NCI-H1048 (cell line): ENCODE data around the gene EPHA6.

Source experiments
- DNase-seq: peaks from one replicate; lab custom pipeline; 2025; lab: John Stamatoyannopoulos, UW

The EPHA6 gene

GRCh38 chr3:97706226-97706625, 891.8 kb downstream of the EPHA6 start:
- no peak for DNase-seq

- no peak for DNase-seq
Observed at GRCh38 chr3:97711654-97712053, 897.3 kb downstream of the EPHA6 start.

DNA sequence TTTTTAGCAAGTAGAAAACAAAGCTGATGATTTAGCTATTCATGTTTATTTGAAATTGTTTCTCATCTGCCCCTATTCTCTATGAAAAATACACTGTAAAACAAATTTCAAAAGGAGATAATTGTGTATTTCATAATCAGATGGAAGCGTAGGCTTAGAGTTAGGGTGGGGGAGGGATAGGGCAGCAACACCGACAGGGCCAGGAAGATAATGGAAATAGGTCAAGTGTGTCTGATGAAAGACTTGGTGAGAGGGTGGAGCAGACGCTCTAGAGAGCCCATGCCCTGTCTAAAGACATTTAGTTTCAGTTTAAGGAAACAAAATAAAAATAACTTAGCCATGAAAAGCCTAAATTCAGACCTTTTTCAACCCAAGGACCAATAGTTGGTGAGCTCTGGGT, 898.5 kb downstream of the EPHA6 start:
- no peak for DNase-seq

DNA sequence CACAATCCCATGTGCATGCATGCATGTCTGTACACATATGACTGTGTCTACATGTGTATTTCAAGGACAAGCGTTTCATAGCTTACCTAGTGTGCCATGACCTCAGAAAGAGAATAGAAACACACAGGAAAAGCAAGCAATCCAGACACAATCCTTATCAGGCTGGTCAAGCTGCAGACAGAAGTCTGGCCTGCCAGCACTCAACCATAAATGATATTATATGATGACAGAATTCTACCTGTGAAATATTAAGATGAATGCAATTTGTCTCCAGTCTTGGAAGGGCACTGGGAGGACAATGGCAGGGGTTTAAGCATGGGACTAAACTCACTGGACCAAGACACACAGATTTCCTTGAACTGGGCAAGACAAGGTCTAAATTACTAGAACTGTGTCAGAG, 899.2 kb downstream of the EPHA6 start:
- no peak for DNase-seq

DNA sequence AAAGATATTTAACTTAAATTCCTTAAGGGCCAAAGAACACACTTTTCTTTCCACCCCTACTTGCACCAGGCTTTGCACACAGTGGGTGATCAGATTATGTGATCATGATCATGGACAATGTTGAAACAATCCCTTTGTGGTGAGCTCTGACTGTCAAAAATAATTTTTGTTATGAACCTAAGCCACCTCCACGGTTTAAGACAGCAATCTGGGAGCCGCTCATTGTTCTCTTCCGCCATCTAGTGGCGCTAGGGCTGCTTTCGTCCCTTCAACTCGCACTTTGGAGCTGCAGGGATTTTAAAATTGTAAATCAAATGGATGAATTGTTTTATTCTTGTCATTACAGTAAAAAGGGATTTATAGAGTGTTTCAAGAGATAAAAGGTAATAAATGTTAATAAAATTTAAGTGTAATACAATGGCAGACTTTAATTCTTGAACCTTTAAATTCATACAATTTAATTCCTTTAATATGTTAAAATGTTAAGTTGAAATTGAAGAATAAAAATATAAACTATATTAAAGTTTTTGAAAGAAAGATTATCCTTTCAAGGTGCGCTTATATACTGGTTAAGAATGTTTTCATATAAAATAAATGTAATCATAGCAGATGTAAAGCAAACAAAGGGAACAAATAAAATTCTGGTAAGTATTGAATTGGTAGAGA, 904.9 kb downstream of the EPHA6 start:
- peak; percentile 34 for DNase-seq

DNA sequence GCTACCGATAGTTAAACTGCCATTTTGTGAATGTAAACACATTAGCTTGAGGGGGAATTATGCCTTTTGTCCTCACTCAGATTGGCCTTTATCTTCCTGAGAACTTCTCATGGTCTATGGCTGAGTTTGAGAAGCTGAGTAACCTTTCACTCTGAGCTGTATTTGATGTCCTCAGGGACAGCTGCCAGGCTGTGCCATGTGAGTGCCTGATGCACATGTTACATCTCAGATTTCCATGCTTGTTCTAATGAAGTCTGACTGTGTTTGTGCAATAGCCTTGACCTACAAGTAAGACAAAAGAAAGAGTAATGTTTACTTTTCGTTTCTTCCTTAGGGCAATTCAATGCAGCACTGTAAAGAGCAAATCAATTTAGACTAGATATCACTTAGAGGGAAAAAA, 906.0 kb downstream of the EPHA6 start:
- DNase-seq, result no peak

DNA sequence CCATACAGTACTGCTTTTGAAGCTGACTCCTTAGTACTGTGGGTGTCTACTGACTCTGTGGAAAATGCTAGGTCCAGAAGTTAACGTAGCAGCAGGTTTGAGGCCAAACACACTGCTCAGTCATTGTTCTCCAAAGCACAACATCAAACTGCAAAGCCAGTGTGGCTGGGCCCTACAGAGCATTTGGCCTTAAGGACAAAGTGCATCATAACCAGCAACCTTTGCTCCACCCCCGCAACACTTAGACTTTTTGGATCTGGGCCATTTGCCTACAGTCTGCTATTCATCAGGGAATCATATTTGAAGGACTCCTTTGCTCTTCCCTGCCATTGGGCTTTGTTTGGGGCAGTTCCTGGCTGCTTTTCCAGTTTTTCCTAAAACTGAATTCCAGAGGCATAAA, 907.1 kb downstream of the EPHA6 start:
- no peak for DNase-seq

GRCh38 chr3:97736928-97737327, 922.5 kb downstream of the EPHA6 start:
- no peak for DNase-seq

DNA sequence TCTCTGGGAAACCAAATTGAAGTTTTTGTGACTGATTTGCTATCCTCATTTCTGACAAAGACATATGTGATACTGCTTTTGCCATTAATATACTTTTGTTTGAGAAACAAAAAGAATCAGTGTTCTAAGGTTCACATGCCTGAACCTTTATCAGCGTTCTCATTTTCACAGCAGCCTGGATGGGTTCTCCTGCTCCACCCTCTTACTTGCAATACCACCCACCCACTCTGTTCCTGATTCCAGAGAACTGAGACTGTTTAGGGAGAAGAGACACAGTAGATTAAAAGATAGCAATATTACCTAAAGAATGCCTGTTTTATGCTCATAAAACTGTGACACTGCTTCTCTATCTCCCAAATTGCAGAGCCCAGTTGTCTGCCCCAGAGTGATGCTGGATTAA, 924.4 kb downstream of the EPHA6 start:
- no peak for DNase-seq

DNA sequence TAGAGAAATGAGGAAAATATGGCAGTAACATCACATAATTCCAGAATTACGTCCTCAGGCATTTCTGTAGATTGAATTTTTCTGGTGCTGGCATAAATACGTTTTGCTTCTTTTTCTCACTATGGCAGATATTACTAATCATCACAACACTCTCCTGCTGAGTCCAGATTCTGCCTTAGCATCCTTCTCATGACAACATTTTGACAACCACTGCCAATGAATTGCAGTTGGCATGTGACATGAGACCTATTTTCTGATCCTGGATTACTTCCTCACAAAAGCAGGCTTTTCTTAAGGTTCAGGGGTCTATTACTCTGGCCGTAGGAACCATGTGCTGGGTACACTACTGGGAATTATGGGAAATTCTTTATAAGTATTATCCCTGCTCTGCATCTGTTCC, 927.6 kb downstream of the EPHA6 start:
- DNase-seq, result no peak

- no peak for DNase-seq
Observed at GRCh38 chr3:97744289-97744688, 929.9 kb downstream of the EPHA6 start.

GRCh38 chr3:97763586-97764406, 949.4 kb downstream of the EPHA6 start:
- DNase-seq, result no peak

DNA sequence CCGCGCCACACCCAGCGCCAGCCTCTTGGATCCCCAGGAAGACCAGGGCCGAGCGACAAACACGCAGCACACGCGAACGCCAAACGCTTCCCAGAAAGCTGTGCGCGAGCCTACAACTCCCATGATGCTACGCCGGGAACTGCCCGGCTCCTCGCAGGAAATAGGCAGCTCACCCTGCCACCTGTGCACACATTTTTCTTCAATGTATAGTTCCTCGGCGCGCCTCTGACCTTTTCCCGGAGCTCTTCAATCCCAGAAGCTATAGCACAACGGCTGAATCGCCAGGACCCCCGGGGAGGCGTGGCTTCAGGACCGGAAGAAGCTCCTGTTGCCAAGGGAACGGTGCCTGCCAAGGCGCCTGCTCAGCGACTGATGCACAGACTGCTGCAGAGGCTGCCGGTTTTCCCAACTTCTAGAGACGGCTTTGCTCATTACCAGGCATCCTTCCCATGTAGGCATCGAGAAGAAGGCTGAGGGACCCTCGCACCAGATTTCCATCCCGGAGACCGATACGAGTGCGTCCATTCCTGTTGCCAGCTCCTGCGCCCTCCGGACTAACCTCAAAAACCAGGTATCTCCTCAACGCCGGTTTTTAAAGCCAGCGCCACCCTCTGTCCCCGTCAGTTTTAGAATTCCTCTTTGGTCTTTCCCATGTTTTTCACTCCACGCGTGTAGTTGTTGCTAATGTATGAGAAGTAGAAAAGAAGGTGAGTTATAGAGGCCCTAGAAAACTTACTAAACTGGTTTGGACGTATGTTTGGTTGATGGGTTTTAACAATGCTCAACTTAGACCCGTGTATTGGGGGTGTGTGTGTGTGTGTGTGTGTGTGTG, 950.2 kb downstream of the EPHA6 start, which contains the start of gene ARL6:
Gene ARL6, plus strand, starts transcription at position 352 of the 832 bp plus-strand sequence. CDS start 3,350 bp downstream, outside the sequence.
- peak; percentile 52 for DNase-seq

- no peak for DNase-seq
Observed at GRCh38 chr3:97765336-97765735, 950.9 kb downstream of the EPHA6 start.

DNA sequence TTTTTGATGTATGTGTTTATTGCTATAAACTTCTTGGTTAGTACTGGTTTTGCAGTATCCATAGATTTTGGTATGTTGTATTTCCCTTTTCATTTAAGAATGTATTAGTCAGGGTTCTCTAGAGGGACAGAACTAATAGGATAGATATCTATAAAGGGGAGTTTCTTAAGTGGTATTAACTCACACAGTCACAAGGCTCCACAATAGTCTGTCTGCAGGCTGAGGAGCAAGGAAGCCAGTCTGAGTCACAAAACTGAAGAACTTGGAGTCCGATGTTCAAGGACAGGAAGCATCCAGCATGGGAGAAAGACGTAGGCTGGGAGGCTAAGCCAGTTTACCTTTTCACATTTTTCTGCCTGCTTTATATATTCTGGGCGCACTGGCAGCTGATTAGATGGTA, 958.5 kb downstream of the EPHA6 start:
- no peak for DNase-seq

GRCh38 chr3:97778152-97778551, 963.8 kb downstream of the EPHA6 start:
- DNase-seq, result no peak

DNA sequence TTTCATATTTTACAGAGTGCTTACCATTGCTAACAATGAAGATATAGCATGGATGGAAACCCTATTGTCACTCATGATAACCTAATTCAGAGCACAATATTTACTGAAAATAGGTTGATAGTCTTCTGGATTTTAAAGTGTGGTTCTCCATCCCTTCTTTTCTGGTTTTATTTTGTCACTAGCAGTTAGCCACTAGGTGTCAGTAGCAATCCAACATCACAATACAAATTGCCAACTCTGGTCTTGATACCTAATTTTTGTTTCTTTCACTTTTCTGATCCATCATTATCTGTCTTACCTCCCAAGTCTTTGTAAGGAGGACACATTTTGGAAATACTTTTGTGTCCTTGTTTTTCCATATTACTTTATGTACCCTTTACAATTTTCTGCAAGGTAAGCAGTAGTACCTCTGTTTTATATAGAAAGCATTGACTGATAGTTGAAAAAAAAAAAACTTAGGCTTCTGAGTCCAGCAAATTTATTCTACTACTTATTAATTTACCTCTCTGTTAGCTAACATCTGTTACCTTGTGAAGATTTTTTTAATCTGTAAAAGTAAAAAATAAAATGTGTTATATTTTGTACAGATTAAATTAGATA, 979.1 kb downstream of the EPHA6 start:
- peak; percentile 3 for DNase-seq

DNA sequence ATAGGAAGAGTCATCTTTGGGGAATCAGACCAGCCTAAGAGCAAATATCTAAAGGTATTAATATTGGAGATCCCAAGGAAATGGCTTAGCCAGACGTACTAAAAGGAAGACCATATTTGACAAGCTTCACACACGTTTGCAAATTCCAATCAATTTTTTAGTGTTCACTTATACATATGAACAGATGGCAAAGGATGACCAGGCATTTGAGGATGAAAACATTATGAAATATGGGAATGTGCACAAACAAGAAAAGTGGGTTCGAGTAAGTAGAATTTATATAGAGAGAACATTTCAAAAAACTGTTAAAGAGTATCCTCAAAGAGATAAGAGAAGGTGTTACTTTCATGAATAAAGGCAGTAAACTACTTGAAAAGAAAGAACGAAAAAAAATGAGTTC, 981.6 kb downstream of the EPHA6 start:
- no peak for DNase-seq
